HG03280 (cell line): ENCODE results near the gene PLAAT2.
"Not testable (repeated sequence)": the region's sequence is repeated elsewhere in the genome, so short reads cannot be mapped to it uniquely, and the experiment has no call there.

Source experiments
- ATAC-seq: cut with Tn5 transposase; IDR thresholded peaks from one replicate; pipeline ENCODE4 v1.9.1; 2021; ENCODE audit warnings: mild to moderate bottlenecking, moderate library complexity; ENCODE audit not compliant: unreplicated experiment

Gene PLAAT2

DNA sequence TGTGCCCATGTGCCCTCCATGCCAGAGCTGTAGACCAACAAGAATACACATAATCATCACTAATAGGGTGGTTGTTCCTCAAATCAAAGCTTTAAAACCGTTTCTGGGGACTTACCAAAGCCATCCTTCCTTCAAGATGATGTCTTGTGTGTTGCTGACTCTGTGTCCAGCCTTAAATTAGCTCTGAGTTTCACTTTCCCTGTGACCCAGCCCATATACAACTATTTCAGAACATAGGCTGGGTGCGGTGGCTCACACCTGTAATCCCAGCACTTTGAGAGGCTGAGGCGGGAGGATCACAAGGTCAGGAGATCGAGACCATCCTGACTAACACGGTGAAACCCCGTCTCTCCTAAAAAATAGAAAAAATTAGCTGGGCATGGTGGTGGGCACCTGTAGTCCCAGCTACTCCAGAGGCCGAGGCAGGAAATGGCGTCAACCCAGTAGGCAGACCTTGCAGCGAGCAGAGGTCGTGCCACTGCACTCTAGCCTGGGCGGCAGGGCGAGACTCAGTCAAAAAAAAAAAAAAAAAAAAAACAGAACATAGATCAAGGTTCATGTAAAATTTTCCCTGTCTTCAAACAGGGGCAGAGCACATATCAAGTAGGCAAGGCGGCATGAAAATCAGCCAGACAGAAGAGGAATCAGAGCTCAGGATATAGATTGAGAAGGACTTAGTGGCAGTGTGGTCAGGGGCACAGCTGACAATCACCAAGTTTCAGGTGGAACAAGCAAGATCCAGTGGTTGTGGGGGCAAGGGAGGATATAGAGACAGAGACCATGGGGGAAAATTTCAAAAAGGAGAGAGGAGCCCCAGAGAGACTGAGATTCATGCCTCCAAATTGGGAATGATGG lies at the start of gene PLAAT2:
PLAAT2 (minus strand) TSS at position 179 of the 855 bp plus-strand sequence; CDS start at position 124, 55 bp downstream.
- no peak for ATAC-seq

- no peak for ATAC-seq
Observed at GRCh38 chr11:63612181-63612580, 49.0 kb upstream of the PLAAT2 start.

- no peak for ATAC-seq
Observed at GRCh38 chr11:63611395-63611747, 48.2 kb upstream of the PLAAT2 start.

DNA sequence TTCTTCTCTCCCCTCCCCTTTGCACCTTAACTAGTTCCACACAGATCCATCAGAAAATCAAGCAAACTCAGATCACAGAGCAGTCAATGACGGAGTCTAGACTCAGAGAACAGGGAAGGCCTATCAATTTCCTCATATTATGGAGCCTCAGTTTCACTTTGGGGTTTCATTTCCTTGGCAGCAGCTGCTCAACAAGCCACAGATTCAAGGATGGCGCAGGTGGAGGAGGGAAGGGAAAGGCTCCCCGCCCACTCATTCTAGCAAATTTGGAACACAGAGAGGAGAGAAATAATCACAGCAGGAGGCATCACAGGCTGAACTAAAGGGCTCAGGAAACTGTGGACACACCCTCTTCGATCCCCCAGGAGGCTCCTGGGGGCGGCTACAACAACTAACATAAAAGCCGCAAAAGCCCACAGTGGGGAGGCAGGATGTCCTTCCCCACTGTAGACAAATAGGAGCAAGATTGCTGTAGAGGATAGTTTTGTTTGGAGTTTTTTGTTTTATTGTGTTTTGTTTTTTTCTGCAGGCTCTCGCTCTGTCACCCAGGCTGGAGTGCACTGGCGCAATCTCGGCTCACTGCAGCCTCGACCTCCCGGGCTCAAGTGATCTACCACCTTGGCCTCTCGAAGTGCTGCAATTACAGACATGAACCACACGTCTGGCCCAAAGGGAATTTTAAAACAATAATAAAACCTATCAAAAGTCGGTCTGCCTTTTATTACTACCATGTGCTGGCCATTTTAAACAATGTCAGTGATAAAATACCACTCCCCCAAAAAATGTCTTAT lies 47.6 kb upstream of the PLAAT2 start:
- no peak for ATAC-seq

DNA sequence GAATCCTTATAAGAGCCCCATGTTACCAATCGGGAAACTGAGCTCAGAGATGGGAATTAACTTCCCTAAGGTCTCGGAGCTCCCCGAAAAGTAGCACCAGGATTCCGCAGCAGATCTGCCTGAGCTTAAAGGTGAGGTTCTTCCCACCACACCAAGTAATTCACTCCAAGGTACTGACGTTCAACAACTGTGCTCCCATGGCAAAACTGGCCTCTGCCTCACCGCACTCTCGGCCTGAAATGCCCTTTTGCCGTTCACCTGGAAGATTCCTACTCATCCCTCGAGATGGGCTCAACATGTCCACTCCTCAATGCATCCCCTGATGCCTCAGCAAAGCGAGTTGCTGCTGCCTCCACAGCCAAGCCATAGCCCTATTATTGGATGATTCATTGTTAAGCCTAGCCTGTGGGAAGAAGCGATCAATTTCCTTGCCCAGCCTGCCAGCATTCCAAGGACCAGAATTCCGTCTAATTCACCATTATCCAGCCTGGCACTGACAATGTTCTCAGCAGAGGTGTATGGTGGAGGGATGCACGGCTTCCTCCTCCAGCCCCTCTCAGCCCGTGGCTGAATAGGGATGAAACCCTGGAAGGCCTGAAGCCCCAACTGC lies 46.9 kb upstream of the PLAAT2 start:
- ATAC-seq, result no peak

DNA sequence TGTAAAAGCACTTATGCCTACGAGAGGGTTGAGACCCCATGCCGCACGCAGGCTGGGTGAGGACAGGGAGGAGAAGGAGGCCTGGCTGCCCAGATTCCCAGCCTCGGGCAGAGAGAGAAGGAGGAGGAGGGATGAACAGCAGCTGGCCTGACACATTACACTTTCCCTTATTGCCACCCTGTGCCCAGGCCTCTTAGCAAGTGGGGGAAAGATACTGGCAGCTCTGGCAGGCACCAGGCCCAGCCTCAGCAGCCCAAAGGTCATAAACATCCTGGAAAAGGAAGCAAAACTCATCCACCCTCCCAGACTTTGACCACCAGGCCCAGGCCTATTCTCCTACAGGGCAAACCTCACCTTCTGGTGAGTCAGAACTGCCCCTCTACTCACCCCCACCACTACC lies 46.4 kb upstream of the PLAAT2 start:
- no peak for ATAC-seq

DNA sequence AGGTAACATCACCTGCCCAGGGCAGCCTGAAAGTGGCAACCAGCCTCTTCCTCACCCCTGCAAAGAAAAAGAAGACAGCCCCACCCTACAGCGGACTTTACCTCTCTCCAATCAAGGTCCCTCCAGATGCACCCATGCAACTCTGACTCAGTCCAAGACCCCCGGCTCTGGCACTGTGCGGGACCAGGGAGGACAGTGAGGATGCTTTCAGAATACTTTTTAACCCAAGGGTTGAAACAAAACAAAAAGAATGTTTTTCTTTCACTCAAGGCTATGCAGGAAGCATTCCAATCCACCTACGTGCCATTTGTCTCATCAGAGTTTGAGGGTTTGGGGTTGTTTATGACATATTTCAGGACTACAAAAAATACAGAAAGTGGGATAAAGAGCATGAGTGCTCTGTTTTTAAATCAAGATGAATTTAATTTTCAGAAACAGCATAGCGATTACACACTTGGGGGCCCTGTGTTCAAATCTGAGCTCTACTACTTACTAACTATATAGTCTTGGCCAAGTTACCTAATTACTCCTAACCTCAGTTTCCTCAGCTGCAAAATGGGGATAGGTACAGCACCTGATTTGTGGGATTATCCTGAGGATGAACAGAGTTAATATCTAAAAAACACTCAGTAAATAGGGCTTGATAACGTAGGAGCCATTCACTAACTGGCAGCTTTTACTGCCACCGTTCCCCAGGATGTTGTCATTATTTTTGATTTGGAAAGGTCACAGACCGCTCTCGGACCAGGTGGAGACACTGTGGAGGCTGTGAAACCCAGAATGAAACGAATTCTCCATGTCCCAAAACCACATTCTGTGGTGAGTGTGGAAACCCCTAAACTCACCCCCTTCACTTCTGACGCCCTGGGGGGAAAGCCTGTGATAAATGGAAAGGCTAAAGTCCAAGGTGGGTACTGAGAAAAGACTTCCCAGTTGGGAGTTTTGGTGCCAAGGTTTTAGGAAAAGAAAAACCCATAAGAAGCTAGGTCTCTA lies 45.5 kb upstream of the PLAAT2 start:
- no peak for ATAC-seq

DNA sequence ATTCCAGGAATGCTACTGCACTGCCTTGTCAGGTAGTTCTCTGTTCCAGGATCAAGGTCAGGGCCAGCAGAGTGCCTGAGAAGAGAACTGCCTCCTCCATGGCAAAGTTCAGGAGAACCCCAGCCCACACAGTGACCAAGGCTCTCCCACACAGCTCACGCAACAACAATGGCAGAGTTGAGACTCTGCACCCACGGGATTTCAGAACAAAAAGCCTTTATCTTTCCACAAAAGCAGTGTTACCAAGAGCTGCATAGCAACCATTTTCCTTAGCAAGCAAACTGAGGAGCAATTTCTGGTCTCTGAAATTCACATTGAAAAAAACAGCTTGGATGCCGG lies 40.0 kb upstream of the PLAAT2 start:
- no peak for ATAC-seq

DNA sequence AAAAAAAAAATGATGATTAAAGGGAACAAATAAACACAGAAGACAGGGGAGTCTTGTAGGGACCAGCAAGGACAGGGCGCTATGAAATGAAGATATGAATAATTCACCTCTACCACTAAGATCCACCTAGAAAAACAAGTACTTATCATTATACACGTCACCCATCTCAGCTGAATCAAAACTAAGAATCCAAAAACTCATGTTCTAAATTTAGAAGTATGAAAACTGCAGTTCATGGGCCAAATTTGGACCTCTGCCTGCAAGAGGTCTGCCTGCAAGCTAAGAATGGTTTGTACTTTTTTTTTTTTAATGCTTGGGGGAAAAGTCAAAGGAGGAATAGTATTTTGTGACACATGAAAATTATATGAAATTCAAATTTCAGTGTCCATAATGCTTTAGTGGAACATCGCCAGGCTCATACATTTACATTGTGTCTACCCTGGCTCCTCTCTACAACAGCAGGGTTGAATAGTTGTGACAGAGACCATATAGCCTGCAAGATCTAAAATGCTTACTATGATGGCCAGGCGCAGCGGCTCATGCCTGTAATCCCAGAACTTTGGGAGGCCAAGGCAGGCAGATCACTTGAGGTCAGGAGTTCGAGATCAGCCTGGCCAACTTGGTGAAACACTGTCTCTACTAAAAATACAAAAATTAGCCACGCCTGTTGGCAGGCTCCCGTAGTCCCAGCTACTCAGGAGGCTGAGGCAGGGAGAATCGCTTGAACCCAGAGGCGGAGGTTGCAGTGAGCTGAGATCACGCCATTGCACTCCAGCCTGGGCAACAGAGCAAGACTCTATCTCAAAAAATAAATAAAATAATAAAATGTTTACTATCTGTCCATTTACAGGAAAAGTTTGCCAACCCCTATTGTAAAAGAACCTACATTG lies 39.4 kb upstream of the PLAAT2 start:
- not testable (repeated sequence) for ATAC-seq

GRCh38 chr11:63599211-63600122 lies 36.3 kb upstream of the PLAAT2 start:
- ATAC-seq, result no peak

DNA sequence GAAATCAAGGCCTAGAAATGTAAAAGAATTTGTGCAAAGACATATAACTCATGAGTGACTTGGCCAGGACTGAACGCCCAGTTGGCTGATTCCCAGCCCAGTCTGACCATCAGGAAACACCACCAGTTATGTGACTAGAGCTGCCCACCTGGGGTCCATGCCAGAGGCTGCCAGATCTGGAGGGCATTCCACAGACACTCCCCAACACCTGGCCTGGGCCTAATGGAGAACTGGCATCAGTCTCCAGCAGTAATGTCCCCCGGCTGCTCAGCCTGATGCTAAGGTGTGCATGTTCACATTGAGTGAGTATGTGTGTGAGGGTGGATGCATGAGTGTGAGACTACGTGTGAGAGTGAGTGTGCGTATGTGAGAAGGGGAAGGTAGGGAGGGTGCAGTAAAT lies 35.4 kb upstream of the PLAAT2 start:
- ATAC-seq, result no peak

- ATAC-seq, result no peak
Observed at GRCh38 chr11:63595296-63595695, 32.1 kb upstream of the PLAAT2 start.

- no peak for ATAC-seq
Observed at GRCh38 chr11:63592975-63593395, 29.8 kb upstream of the PLAAT2 start.

DNA sequence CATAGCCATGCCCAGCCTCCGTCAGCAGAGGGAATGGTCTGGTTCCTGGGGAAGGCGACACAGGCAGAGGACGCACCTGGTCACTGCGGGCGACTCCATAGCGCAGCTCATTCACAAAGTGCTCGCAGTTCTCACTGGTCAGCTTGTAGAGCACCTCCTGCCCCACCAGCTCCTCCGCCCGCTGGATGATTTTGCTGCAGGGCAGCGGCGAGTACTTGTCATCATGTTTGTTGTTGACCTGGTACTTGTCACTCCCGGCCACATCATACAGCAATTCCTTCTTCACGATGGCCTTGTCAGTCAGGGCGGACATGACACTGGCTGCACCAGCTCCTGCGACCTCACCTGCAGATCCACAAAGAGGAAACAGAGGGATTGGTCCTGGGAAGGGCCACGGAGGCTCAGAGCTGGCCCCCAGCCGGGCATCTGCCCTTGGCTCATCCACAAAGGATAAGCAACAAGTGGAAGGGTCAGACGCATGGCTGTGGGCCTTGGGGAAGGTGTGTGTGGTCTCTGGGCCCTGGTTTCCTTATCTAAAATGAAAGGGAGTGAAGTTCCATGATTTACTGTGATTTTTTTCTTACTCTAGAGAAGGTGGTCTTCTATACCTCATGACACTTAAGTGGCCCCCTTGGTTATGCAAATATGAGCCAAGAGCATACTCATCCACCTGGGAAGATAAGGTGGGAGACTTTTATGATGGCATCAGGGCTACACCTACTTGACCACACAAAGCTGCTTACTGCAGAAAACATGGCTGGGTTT lies 27.0 kb upstream of the PLAAT2 start:
- no peak for ATAC-seq

GRCh38 chr11:63589000-63589399 lies 25.8 kb upstream of the PLAAT2 start:
- no peak for ATAC-seq

DNA sequence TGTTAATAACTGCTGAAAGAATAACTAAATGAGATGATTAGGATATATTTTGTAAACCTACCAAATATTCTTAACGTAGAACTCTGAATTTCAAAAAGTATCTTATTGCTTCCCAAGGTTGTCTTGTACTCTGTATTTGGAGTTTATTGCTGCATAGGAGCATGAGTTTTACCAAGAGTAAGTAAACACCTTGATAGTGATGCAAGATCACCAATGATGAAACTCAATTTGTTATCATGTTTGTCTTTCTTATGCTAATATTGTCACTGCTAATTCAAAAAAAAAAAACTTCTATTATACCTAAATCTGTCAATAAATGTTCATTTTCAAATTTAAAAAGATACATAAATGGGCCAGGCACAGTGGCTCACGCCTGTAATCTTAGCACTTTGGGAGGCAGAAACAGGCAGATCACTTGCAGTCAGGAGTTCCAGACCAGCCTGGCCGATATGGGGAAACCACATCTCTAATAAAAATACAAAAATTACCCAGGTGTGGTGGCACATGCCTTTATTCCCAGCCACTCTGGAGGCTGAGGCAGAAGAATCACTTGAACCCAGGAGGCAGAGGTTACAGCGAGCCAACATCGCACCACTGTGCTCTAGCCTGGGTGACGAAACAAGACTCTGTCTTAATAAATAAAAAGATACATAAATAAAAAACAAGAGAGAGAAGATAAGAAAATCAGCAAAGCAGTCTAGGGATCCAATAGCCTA lies 23.4 kb upstream of the PLAAT2 start:
- ATAC-seq, result no peak

GRCh38 chr11:63583357-63583677 lies 20.1 kb upstream of the PLAAT2 start:
- ATAC-seq, result no peak
